ENCODE results near the gene AADAC. TPM values are rescaled to one million over a fixed set of nuclear protein-coding genes. Genes with fewer than 3 reads are reported as not detected.
"Not testable (repeated sequence)": the region's sequence is repeated elsewhere in the genome, so short reads cannot be mapped to it uniquely, and the experiment has no call there.

Gene AADAC
- polyA plus RNA-seq, 1 experiment, result not detected

DNA sequence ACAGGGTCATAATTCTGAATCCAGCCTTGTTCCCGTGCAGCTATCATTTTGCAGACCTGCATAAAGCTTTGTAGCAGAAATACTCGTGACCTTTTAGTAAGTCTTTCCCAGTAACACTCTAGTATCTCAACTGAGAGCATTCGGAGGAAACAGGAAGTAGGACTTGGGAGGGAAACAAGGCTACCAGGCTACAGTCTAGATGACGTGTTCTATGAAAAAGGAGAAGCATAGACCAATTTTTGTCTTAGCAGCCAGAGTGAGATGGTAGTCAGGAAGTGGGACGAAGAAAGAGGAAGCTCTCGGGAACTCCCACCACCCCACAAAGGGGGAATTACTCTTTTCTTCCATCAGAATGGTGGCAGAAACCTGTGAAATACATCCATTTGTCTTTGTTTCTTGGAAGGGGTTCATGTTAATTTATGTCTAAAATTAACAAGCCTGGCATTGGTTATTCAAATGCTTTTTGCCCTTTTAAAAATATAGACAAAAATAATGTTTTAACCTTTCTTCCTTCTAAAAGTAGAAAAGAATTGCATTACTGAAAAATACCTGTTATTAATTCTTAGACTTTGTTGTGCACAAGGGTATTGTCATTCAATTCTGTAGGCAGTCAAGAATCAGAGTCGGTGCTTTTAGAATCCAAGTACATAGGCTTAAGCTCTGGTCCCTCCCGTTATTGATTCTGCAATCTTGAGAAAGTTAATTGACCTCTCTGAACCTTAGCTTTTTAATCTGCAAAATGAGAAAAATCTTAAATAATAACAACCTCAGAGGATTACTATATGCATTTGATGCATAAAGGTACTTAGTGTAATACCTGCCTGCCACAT lies 57.9 kb downstream of the AADAC start:
- no peak for DNase-seq (ENCODE audit: low read depth)
- Histone ChIP-seq H3K4me3 (ENCODE audit: low read depth, low read length) (no peak overlapping the region), H3K27me3 (ENCODE audit: control insufficient read depth, insufficient read depth, low read length) (no peaks in the 10 kb centered on the region), H3K36me3 (ENCODE audit: control insufficient read depth, insufficient read depth, low read length) (no peaks in the 10 kb centered on the region)
- ChIA-PET POLR2A (no interaction called here), CTCF (no interaction called here)
- TF ChIP-seq, protein P1, sequence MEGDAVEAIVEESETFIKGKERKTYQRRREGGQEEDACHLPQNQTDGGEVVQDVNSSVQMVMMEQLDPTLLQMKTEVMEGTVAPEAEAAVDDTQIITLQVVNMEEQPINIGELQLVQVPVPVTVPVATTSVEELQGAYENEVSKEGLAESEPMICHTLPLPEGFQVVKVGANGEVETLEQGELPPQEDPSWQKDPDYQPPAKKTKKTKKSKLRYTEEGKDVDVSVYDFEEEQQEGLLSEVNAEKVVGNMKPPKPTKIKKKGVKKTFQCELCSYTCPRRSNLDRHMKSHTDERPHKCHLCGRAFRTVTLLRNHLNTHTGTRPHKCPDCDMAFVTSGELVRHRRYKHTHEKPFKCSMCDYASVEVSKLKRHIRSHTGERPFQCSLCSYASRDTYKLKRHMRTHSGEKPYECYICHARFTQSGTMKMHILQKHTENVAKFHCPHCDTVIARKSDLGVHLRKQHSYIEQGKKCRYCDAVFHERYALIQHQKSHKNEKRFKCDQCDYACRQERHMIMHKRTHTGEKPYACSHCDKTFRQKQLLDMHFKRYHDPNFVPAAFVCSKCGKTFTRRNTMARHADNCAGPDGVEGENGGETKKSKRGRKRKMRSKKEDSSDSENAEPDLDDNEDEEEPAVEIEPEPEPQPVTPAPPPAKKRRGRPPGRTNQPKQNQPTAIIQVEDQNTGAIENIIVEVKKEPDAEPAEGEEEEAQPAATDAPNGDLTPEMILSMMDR (IDR thresholded peaks at IDR 0.05; ENCODE audit: insufficient read depth, low read depth, low read length), result no peak

DNA sequence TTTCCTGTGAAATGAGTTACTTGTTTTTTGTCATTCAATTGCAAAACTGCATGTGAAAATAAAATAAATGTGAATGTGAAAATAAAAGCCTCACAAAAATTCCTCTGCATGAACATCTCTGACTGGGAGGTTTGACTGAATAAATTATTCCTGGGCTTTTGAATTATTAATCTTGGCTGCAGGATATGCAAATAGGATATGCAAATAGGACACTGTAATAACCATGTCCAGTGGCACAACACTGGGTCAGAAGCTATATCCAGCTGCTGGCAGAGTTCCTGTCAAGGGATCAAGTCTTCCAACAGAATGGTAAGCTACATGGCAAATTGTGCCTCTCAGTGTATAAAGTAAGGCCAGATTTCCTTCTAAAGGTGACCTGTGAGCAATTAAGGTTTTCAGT lies 59.5 kb downstream of the AADAC start, which contains the start of gene SUCNR1:
Gene SUCNR1, plus strand, starts transcription at position 246 of the 400 bp plus-strand sequence. CDS start 6,250 bp downstream, outside the sequence.
- POLR2A ChIA-PET, result no interaction called here
- DNase-seq (ENCODE audit: low read depth), result no peak
- no peaks in the 10 kb centered on the region for H3K36me3 ChIP-seq (ENCODE audit: control insufficient read depth, insufficient read depth, low read length)
- TF ChIP-seq, protein P1 (IDR thresholded peaks at IDR 0.05; ENCODE audit: insufficient read depth, low read depth, low read length), result no peak
- no peaks in the 10 kb centered on the region for H3K27me3 ChIP-seq (ENCODE audit: control insufficient read depth, insufficient read depth, low read length)
- CTCF ChIA-PET, result interaction anchor here (0.6 kb wide), 1 partner anchor 445 kb away, joined by 3 read pairs; no protein-coding TSS in a partner anchor
- no peak within 1 kb of the TSS for H3K4me3 ChIP-seq (ENCODE audit: low read depth, low read length)

DNA sequence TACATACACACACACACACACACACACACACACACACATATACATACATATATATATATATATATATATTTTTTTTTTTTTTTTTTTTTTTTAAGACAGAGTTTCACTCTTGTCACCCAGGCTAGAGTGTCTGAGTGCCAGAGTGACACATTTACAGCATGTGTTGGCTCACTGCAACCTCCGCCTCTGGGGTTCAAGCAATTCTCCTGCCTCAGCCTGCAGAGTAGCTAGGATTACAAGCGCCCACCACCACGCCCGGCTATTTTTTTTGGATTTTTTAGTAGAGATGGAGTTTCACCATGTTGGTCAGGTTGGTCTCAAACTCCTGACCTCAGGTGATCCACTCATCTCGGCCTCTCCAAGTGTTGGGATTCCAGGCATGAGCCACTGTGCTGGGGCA lies 60.2 kb downstream of the AADAC start:
- POLR2A ChIA-PET; H3K4me3 ChIP-seq (ENCODE audit: low read depth, low read length); DNase-seq (ENCODE audit: low read depth); H3K36me3 ChIP-seq (ENCODE audit: control insufficient read depth, insufficient read depth, low read length); H3K27me3 ChIP-seq (ENCODE audit: control insufficient read depth, insufficient read depth, low read length): not testable (repeated sequence)
- CTCF ChIA-PET, result interaction anchor here (0.6 kb wide), 1 partner anchor 395 kb away, joined by 3 read pairs; no protein-coding TSS in a partner anchor

DNA sequence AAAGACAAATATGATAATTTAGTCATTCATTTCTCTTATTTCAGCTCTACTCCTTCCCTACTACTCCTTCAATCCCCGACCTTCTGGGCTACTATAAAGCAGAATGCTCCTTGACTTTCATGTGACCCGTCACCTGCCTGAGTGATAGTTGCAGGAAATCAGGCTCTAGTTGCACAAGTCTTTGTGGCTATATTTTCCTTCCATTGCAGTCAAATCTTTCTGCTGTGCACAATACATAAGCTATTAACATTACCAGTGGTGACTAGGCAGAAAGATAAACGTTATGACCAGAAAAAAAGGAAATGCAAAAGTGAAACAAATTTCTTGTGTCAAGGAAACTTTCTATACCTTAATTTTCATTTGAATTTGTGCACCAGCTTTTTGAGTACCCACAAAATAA lies 61.8 kb downstream of the AADAC start:
- Histone ChIP-seq H3K4me3 (ENCODE audit: low read depth, low read length) (no peak overlapping the region), H3K36me3 (ENCODE audit: control insufficient read depth, insufficient read depth, low read length) (no peaks in the 10 kb centered on the region), H3K27me3 (ENCODE audit: control insufficient read depth, insufficient read depth, low read length) (no peaks in the 10 kb centered on the region)
- TF ChIP-seq, protein P1 (IDR thresholded peaks at IDR 0.05; ENCODE audit: insufficient read depth, low read depth, low read length), result no peak
- ChIA-PET POLR2A (no interaction called here), CTCF (interaction anchor here (0.8 kb wide), 1 partner anchor 11 kb away, joined by 5 read pairs; no protein-coding TSS in a partner anchor)
- DNase-seq (ENCODE audit: low read depth), result no peak

DNA sequence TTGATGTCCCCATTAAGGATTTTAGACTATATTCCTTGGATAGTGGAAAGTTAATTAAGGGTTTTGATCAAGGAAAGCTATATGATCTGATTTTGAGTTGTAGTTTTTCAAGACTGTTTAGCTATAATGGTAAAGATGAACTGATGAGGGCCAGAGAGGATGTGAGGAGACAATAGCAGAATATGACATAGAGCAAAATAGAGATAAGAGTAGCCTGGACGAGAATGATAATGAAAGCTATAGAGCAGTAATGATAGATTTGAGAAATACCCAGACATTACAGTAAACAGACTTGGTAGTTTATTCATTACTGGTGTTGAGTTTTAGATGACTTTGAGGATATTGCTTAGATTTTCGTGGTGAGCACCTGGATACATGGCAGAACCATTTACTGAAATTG lies 63.4 kb downstream of the AADAC start:
- TF ChIP-seq, protein P1 (IDR thresholded peaks at IDR 0.05; ENCODE audit: insufficient read depth, low read depth, low read length), result no peak
- CTCF ChIA-PET, result no interaction called here
- POLR2A ChIA-PET, result no interaction called here
- no peak overlapping the region for H3K4me3 ChIP-seq (ENCODE audit: low read depth, low read length)
- no peaks in the 10 kb centered on the region for H3K36me3 ChIP-seq (ENCODE audit: control insufficient read depth, insufficient read depth, low read length)
- H3K27me3 ChIP-seq (ENCODE audit: control insufficient read depth, insufficient read depth, low read length), result no peaks in the 10 kb centered on the region
- no peak for DNase-seq (ENCODE audit: low read depth)

Other genes with a start within 250 kb of the AADAC start
- gene AADACL2, start 80.2 kb upstream of the AADAC start, polyA plus RNA-seq (2011; rRNA removed), result not detected in 2 replicates
- gene SUCNR1, start 59.5 kb downstream of the AADAC start, polyA plus RNA-seq (2011; rRNA removed), result not detected in 2 replicates

Measured in BJ (cell line).